Neural crest cell (in vitro differentiated cells): ENCODE data around the gene ZNF804B. TPM values are rescaled to one million over a fixed set of nuclear protein-coding genes. Genes with fewer than 3 reads are reported as not detected.

Source experiments
- DNase-seq: peaks from one replicate; pipeline ENCODE4 v3.0.0; 2021; ENCODE audit warnings: low read depth, mixed read lengths, low spot score
- H3K27ac Mint-ChIP-seq: one replicate; pipeline ENCODE4 v1.8.0; 2021; ENCODE audit warnings: mild to moderate bottlenecking, mixed read lengths; ENCODE audit not compliant: unreplicated experiment
- H3K27me3 Mint-ChIP-seq: 2 replicates; pipeline ENCODE4 v1.8.0; 2021; ENCODE audit warnings: low read depth, mild to moderate bottlenecking, mixed read lengths
- H3K36me3 Mint-ChIP-seq: 2 replicates; pipeline ENCODE4 v1.8.0; 2021; ENCODE audit warnings: low read depth, mild to moderate bottlenecking, mixed read lengths
- H3K4me1 Mint-ChIP-seq: 2 replicates; pipeline ENCODE4 v1.8.0; 2021; ENCODE audit warnings: mixed read lengths
- H3K4me3 Mint-ChIP-seq: one replicate; pipeline ENCODE4 v1.8.0; 2021; ENCODE audit warnings: mild to moderate bottlenecking, mixed read lengths
- H3K9me3 Mint-ChIP-seq: 2 replicates; pipeline ENCODE4 v1.8.0; 2021; ENCODE audit warnings: mixed read lengths
- total RNA-seq: library from RNA; stranded (reverse); gene quantifications from 2 replicates; pipeline ENCODE4 v1.2.1, GENCODE V29; 2021
- TF ChIP-seq, protein P1 (sequence below): fragments of 200-600 bp; sonication (generic); conservative IDR thresholded peaks from 2 replicates; pipeline ENCODE4 v1.5.0; 2021; ENCODE audit warnings: antibody characterized with exemption, mild to moderate bottlenecking

The ZNF804B gene
- total RNA-seq, 1 donor from 2014 or later: not detected

GRCh38 chr7:89308535-89308934 lies 549.0 kb downstream of the ZNF804B start:
- Mint-ChIP-seq H3K36me3 (no peaks in the 10 kb centered on the region), H3K9me3 (no peaks in the 10 kb centered on the region), H3K27me3 (no peaks in the 10 kb centered on the region), H3K27ac (no peak overlapping the region), H3K4me1 (peaks cover 10% of the 10 kb centered on the region), H3K4me3 (no peak overlapping the region)
- DNase-seq: no peak
- TF ChIP-seq, protein P1, sequence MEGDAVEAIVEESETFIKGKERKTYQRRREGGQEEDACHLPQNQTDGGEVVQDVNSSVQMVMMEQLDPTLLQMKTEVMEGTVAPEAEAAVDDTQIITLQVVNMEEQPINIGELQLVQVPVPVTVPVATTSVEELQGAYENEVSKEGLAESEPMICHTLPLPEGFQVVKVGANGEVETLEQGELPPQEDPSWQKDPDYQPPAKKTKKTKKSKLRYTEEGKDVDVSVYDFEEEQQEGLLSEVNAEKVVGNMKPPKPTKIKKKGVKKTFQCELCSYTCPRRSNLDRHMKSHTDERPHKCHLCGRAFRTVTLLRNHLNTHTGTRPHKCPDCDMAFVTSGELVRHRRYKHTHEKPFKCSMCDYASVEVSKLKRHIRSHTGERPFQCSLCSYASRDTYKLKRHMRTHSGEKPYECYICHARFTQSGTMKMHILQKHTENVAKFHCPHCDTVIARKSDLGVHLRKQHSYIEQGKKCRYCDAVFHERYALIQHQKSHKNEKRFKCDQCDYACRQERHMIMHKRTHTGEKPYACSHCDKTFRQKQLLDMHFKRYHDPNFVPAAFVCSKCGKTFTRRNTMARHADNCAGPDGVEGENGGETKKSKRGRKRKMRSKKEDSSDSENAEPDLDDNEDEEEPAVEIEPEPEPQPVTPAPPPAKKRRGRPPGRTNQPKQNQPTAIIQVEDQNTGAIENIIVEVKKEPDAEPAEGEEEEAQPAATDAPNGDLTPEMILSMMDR: no peak

DNA sequence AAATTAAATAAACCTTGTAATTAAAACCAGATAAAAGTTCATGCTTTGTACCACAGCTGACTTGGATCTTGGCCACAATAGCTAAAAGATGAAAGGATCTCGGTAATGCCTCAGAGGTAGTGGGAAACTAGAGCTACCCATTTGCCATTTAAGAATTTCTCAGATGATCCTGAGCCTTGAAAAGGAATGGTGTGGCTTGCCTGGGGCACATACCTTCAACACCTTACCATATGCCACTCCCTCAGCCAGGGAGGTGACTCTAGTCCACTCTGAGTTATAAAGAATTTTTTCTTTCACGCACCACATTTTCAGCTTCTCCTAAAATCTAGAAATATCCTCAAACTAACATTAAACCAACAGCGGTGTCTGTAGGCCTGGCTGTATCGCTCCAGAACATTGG lies 552.4 kb downstream of the ZNF804B start:
- peaks cover 18% of the 10 kb centered on the region for H3K4me1 Mint-ChIP-seq
- no peak overlapping the region for H3K27ac Mint-ChIP-seq
- H3K9me3 Mint-ChIP-seq: peaks cover 5% of the 10 kb centered on the region
- TF ChIP-seq, protein P1: no peak
- no peaks in the 10 kb centered on the region for H3K36me3 Mint-ChIP-seq
- no peak overlapping the region for H3K4me3 Mint-ChIP-seq
- no peak for DNase-seq
- H3K27me3 Mint-ChIP-seq: no peaks in the 10 kb centered on the region

DNA sequence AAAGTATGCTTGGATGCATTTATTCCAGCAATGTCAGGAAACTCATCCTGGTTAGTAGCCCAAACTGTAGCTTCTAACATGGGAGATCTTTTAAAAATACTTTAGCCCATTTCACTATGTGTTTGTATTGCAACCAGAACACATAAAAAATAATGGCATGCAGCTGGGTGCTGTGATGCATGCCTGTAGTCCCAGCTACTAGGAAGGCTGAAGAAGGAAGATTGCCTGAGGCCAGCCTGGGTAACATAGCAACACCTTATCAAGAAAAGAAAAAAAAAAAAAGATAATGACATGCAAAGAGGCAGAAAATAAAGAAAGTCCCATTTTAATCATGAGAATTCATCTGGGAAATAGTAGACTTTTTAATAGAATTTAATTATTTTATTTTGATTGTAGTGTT lies 553.1 kb downstream of the ZNF804B start:
- no peak overlapping the region for H3K4me3 Mint-ChIP-seq
- H3K4me1 Mint-ChIP-seq: peaks cover 25% of the 10 kb centered on the region
- TF ChIP-seq, protein P1: no peak
- H3K27me3 Mint-ChIP-seq: no peaks in the 10 kb centered on the region
- DNase-seq: no peak
- H3K27ac Mint-ChIP-seq: no peak overlapping the region
- peaks cover 5% of the 10 kb centered on the region for H3K9me3 Mint-ChIP-seq
- H3K36me3 Mint-ChIP-seq: no peaks in the 10 kb centered on the region

DNA sequence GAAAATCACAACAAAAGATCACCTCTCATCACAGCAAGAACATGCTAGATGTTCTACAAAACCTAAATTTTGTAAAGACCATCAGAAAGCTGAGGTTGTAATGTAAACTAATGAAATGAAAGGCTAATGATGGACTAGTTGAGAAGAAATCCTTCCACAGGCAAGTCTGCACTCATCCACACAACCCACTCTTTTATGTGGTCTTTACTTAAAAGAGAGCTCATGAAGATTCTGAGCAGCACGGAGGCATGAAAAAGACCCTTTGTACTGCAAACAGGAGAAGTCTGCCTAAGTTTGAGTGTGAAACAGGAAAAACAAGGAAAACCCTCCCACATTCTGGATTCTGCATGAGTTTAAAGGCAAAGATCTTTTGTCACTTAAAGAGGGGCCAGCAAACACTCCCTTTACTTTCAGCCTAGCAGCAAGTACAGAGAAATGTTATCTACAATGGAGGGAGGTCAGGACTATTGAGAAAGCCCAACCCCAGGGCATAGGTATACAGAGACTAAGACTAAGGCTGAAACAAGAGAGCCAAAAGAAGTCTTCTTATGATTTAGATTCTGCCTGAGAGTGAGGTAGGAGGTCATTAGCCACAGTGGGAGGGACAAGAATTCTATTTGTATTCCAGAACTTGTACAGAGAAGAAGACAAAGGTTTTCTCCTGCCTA lies 557.2 kb downstream of the ZNF804B start:
- H3K4me1 Mint-ChIP-seq: peaks cover 26% of the 10 kb centered on the region
- DNase-seq: no peak

DNA sequence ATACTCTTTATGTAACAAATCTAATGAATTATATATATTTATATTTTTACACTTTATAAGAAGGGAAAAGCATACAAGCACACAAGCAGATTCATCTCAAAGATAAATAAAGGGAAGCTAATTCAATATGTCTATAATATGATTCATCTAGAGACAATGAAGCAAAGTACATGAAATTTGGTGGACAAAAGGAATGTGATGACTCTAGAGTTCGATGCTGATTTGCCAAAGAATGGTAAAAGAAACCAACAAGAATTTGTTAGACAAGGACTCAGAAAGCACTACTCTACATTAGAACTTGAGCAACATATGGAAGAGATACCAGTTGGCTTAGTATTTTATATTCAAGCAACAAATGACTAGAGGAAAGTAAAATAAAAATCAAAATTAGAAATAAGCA lies 572.5 kb downstream of the ZNF804B start:
- DNase-seq: no peak
- no peaks in the 10 kb centered on the region for H3K27me3 Mint-ChIP-seq
- no peaks in the 10 kb centered on the region for H3K36me3 Mint-ChIP-seq
- H3K9me3 Mint-ChIP-seq: no peaks in the 10 kb centered on the region
- H3K27ac Mint-ChIP-seq: no peak overlapping the region
- H3K4me1 Mint-ChIP-seq: no peaks in the 10 kb centered on the region
- H3K4me3 Mint-ChIP-seq: no peak overlapping the region
- TF ChIP-seq, protein P1: no peak

More for the DNA sequence above, 557.2 kb downstream of the ZNF804B start:
- peak overlapping the region; percentile 39 for H3K27ac Mint-ChIP-seq
- H3K27me3 Mint-ChIP-seq: no peaks in the 10 kb centered on the region
- no peak overlapping the region for H3K4me3 Mint-ChIP-seq
- H3K36me3 Mint-ChIP-seq: no peaks in the 10 kb centered on the region
- TF ChIP-seq, protein P1: no peak
- peaks cover 9% of the 10 kb centered on the region for H3K9me3 Mint-ChIP-seq
